ENCODE results near the gene HPDL.

- no peak for TF ChIP-seq CTCF (optimal IDR thresholded peaks at IDR 0.05 in 1 of 3, IDR thresholded peaks at IDR 0.05 in 1 of 3, conservative IDR thresholded peaks at IDR 0.05 in 1 of 3; ENCODE audit: extremely low read depth in 1 of 3, insufficient read depth in 2 of 3, low read length in 3 of 3)
- no peak for TF ChIP-seq EZH2 (IDR thresholded peaks at IDR 0.05; ENCODE audit: low read length)
Observed at GRCh38 chr1:45299296-45299695, 27.4 kb upstream of the HPDL start.
